WI38 (cell line): Measurements from ENCODE around the gene WASL.
"Not testable (repeated sequence)": the region's sequence is repeated elsewhere in the genome, so short reads cannot be mapped to it uniquely, and the experiment has no call there.

Experiments used
- H3K4me3 ChIP-seq: 2 replicates; pipeline ENCODE4 v1.5.1; 2011; ENCODE audit warnings: low read depth, mild to moderate bottlenecking, control low read depth, low read length
- TF ChIP-seq, protein P1 (sequence below): IDR thresholded peaks from 2 replicates; pipeline ENCODE4 v1.5.1; 2012; ENCODE audit warnings: low read depth, mild to moderate bottlenecking, control low read depth, low read length

The WASL gene

DNA sequence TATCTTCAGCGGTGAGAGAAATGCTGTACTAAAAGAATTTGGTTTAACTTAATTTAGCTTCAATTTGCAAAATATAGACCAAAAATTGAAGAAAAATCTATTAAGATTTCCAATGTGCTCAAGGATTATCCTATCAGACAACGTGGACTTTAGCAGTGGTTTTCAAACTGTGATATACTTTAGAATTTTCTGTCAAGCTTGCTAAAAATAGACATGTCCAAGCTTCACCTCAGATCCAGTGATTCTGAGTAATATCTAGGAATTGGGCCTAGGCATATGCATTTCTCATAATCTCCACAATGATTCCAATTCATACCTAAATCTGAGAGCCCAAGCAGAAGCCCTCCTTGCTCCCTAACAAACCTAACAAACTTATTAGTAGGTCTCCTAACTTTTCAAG lies 3.4 kb downstream of the WASL start:
- no peak overlapping the region for H3K4me3 ChIP-seq
- TF ChIP-seq, protein P1, sequence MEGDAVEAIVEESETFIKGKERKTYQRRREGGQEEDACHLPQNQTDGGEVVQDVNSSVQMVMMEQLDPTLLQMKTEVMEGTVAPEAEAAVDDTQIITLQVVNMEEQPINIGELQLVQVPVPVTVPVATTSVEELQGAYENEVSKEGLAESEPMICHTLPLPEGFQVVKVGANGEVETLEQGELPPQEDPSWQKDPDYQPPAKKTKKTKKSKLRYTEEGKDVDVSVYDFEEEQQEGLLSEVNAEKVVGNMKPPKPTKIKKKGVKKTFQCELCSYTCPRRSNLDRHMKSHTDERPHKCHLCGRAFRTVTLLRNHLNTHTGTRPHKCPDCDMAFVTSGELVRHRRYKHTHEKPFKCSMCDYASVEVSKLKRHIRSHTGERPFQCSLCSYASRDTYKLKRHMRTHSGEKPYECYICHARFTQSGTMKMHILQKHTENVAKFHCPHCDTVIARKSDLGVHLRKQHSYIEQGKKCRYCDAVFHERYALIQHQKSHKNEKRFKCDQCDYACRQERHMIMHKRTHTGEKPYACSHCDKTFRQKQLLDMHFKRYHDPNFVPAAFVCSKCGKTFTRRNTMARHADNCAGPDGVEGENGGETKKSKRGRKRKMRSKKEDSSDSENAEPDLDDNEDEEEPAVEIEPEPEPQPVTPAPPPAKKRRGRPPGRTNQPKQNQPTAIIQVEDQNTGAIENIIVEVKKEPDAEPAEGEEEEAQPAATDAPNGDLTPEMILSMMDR: no peak

DNA sequence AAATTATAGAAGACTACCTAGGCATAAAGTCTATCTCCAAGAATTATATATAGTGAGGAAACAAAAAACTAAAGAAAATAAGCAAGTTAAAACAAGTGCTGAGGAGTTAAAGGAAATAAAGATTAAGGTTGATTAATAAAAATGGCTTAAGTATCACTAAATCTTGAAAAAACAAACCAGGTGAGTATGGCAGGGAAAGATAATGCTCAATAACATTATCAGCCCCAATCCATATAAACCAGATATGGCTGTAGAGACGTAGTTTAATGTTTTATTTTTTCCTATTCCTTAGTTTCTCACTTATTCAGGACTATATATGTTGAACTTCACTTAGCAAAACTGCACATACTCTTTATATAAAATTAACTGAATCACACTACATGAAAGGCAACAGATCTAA lies 4.4 kb downstream of the WASL start:
- TF ChIP-seq, protein P1: no peak
- no peak overlapping the region for H3K4me3 ChIP-seq

DNA sequence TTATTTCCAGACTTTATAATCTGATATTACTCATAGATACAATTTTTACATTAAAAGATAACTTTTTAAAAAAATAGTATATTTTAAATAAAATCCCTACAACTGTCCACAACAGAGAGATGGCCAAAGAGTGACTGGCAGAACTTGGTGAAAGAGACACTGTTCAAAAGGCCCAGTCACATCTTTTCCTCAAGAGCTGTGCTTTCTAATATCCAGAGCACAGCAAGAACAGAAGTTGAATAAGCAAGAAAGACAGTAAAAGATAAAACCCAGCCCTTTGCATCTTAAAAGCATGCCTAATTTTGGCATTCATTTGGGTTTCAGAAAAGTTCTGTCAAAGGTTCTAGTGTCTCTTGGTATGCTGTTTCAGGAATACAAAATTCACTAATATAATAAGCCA lies 6.9 kb downstream of the WASL start:
- no peak overlapping the region for H3K4me3 ChIP-seq
- TF ChIP-seq, protein P1: no peak

DNA sequence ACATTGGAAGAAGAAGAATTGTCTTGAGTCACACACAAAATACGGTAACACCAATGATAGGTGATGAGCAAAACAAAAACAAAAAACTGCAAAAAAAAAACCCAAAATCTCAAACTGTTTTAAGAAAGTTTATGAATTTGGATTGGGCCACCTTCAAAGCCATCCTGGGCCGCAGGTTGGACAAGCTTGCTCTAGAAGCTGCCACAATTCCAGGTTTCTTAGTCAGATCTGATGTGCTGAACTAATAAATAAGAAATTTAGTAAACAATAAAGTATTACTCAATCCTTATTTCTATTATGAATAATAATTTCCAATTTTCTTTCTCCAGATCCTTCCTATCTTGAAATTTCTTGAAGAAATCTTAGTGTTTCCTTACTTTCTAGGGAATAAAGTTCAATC lies 10.0 kb downstream of the WASL start:
- H3K4me3 ChIP-seq: no peak overlapping the region
- TF ChIP-seq, protein P1: no peak

DNA sequence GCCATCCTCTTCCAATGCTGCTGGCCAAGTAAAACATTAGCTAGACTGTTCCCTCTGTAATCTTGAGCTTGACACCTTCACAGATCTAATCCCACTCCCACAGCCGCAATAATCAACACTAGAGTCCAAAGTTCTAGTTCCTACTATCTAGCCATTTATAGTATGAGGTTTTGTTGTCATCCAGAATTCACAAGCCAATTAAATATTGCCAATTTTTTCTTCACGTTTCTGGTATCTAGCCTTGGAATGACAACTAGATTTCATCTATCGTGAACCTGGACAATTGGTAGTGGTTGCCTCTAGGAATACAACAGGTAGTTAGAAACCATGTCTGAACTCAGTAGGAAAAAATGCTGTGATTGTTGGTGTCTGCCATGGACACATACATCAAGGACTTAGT lies 10.4 kb downstream of the WASL start:
- TF ChIP-seq, protein P1: no peak
- H3K4me3 ChIP-seq: no peak overlapping the region

DNA sequence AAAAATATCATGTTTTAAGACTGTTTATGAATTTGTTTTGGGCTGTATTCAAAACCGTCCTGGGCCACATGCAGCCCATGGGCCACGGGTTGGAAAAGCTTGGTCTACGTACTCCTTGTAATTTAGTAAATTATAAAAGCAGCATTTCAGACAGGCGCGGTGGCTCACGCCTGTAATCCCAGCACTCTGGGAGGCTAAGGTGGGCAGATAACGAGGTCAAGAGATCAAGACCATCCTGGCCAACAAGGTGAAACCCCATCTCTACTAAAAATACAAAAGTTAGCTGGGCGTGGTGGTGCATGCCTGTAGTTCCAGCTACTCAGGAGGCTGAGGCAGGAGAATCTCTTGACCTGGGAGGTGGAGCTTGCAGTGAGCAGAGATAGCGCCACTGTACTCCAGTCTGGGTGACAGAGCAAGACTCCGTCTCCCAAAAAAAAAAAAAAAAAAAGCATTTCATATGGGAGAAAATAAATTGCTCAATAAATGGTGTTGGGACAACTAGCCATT lies 11.6 kb downstream of the WASL start:
- H3K4me3 ChIP-seq: not testable (repeated sequence)

DNA sequence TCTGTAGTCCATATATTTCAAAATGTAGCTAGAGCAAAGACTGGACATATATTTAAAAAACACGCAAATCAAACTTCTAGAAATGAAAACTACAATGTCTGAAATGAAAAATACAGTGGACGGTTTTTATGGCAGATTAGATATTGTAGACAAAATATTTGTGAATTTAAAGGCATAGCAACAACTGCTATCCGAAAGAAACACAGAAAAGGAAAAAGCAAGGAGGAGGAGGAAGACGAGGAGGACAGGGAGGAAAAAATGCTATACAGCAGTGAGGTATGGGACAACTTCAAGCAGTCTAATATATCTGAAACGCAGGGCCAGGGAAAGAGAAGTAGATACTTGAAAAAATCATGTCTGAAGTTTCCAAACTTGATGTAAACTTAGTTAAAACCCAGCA lies 13.3 kb downstream of the WASL start:
- H3K4me3 ChIP-seq: no peak overlapping the region

DNA sequence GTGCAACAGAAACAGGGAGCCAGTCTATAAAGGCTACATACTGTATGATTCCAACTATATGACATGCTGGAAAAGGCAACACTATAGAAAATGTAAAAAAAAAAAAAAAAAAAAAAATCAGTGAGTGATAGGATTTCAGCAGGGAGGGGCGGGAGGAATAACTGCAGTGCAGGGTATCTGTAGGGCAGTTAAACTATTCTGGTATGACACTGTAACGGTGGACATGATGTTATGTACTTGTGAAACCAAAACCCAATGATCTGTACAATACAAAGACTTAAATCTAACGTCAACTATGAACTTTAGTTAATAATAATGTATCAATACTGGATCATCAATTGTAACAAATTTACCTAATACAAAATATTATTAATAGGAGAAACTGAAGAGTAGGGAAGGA lies 14.3 kb downstream of the WASL start:
- no peak overlapping the region for H3K4me3 ChIP-seq
- TF ChIP-seq, protein P1: no peak

More for the DNA sequence above, 13.3 kb downstream of the WASL start:
- TF ChIP-seq, protein P1: no peak
